ENCODE results near the gene SNTG2.

DNA sequence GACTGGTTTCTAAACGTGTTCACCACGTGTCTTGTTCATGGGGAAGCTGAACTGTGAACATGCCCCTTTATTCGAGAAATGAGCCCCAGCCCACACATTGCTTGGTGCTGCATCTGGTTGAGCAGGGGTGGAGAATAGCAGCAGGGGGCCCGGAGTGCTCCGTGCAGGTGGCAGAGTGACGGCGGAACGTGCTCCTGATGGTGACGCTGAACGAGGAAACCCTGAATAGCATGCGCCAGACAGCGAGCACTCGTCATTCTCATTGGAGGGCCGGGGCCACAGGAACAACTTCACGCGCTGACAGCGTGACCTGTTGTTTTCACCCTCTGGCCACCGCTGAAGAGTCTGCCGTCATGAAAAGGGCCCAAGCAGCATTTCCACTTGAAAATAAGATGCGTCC lies 336.8 kb downstream of the SNTG2 start:
- no peak for TF ChIP-seq POLR2A (IDR thresholded peaks at IDR 0.05)
- TF ChIP-seq CTCF (IDR thresholded peaks at IDR 0.05) = no peak
